SHP77 (cell line): ENCODE data around the gene TJP2.

Source experiments
- DNase-seq, 2 experiments: peaks; one replicate each; lab custom pipeline; 2025; lab: John Stamatoyannopoulos, UW

The TJP2 gene

GRCh38 chr9:69191231-69191630 lies 17.2 kb downstream of the TJP2 start:
- no peak for DNase-seq

GRCh38 chr9:69192214-69192613 lies 18.1 kb downstream of the TJP2 start:
- DNase-seq: no peak

GRCh38 chr9:69193685-69194032 lies 19.6 kb downstream of the TJP2 start:
- DNase-seq: peak in 1 of 2 experiments; percentile 21

GRCh38 chr9:69194702-69195418 lies 20.8 kb downstream of the TJP2 start:
- no peak for DNase-seq

- no peak for DNase-seq
These were observed 21.6 kb downstream of the TJP2 start for GRCh38 chr9:69195668-69196067.

- DNase-seq: no peak
These were observed 23.6 kb downstream of the TJP2 start for GRCh38 chr9:69197687-69198086.

- no peak for DNase-seq
These were observed 24.6 kb downstream of the TJP2 start for GRCh38 chr9:69198521-69199220.

- DNase-seq: no peak
These were observed 25.8 kb downstream of the TJP2 start for GRCh38 chr9:69199769-69200470.

- no peak for DNase-seq
These were observed 28.5 kb downstream of the TJP2 start for GRCh38 chr9:69202556-69202955.

GRCh38 chr9:69204326-69204725 lies 30.2 kb downstream of the TJP2 start:
- DNase-seq: no peak

GRCh38 chr9:69204849-69205248 lies 30.8 kb downstream of the TJP2 start:
- DNase-seq: no peak

- DNase-seq: no peak
These were observed 32.0 kb downstream of the TJP2 start for GRCh38 chr9:69206047-69206446.

GRCh38 chr9:69207503-69207902 lies 33.4 kb downstream of the TJP2 start:
- no peak for DNase-seq

GRCh38 chr9:69211424-69212036 lies 37.5 kb downstream of the TJP2 start:
- no peak for DNase-seq

- DNase-seq: no peak
These were observed 39.6 kb downstream of the TJP2 start for GRCh38 chr9:69213647-69214046.

GRCh38 chr9:69214939-69215338 lies 40.9 kb downstream of the TJP2 start:
- no peak for DNase-seq

GRCh38 chr9:69215774-69216485 lies 41.9 kb downstream of the TJP2 start:
- no peak for DNase-seq

- DNase-seq: no peak
These were observed 44.1 kb downstream of the TJP2 start for GRCh38 chr9:69218166-69218565.

GRCh38 chr9:69221036-69221435 lies 47.0 kb downstream of the TJP2 start:
- DNase-seq: no peak

GRCh38 chr9:69222970-69223369 lies 48.9 kb downstream of the TJP2 start:
- DNase-seq: no peak

GRCh38 chr9:69223605-69224004 lies 49.5 kb downstream of the TJP2 start:
- peak; percentile 11 to 21 for DNase-seq

GRCh38 chr9:69229367-69229766 lies 55.3 kb downstream of the TJP2 start:
- no peak for DNase-seq
